K562 (cell line): Measurements from ENCODE around the gene RACK1. TPM values are rescaled to one million over a fixed set of nuclear protein-coding genes. Genes with fewer than 3 reads are reported as not detected.

Experiments
- CBX1 ChIP-seq: sonication (generic); IDR thresholded peaks from 2 replicates; pipeline ENCODE4 v1.6.1; 2016; ENCODE audit warnings: antibody characterized with exemption, low read depth, mild to moderate bottlenecking
- CBX3 ChIP-seq, 2 experiments: IDR thresholded peaks; 1 replicate in 1 of 2; 2 replicates in 1 of 2; pipeline ENCODE4 v1.6.1; 2012; ENCODE audit warnings: inconsistent platforms in 2 of 2, low read length in 2 of 2, borderline replicate concordance in 1 of 2, control low read depth in 1 of 2
- CC2D1A ChIP-seq: fragments of 450-650 bp; IDR thresholded peaks from 2 replicates; pipeline ENCODE4 v1.6.1; 2017; ENCODE audit warnings: mild to moderate bottlenecking
- CEBPB ChIP-seq: fragments of 450-650 bp; IDR thresholded peaks from 2 replicates; pipeline ENCODE4 v1.6.1; 2016; ENCODE audit warnings: missing genetic modification characterization, missing compliant biosample characterization
- ELF4 ChIP-seq: fragments of 450-650 bp; formaldehyde crosslinking; IDR thresholded peaks from 2 replicates; pipeline ENCODE4 v1.4.0; 2022; ENCODE audit warnings: missing genetic modification characterization
- EP300 ChIP-seq: IDR thresholded peaks from 2 replicates; pipeline ENCODE4 v1.6.1; 2012; ENCODE audit warnings: low read length, improper control_type of control experiment
- ETS1 ChIP-seq: conservative IDR thresholded peaks from 2 replicates; pipeline ENCODE4 v1.6.1; 2011; ENCODE audit warnings: low read depth, mild to moderate bottlenecking, low read length; ENCODE audit not compliant: control insufficient read depth
- ETV1 ChIP-seq: fragments of 450-650 bp; conservative IDR thresholded peaks from 2 replicates; pipeline ENCODE4 v1.6.1; 2016; ENCODE audit warnings: missing genetic modification characterization, control low read depth, low read depth, missing compliant biosample characterization
- GTF2E2 ChIP-seq: fragments of 200-800 bp; sonication (Bioruptor generic); IDR thresholded peaks from 2 replicates; pipeline ENCODE4 v1.6.1; 2016; ENCODE audit warnings: missing genetic modification characterization, missing compliant biosample characterization
- KLF1 ChIP-seq: fragments of 450-650 bp; IDR thresholded peaks from 2 replicates; pipeline ENCODE4 v1.6.1; 2016; ENCODE audit warnings: missing genetic modification characterization, missing compliant biosample characterization
- POLR2G ChIP-seq: fragments of 200-400 bp; formaldehyde crosslinking; IDR thresholded peaks from 2 replicates; pipeline ENCODE4 v1.6.1; 2017; ENCODE audit warnings: low read depth, mild to moderate bottlenecking, antibody characterized with exemption, low read length, moderate library complexity
- RERE ChIP-seq: sonication (generic); formaldehyde crosslinking; IDR thresholded peaks from 2 replicates; pipeline ENCODE4 v1.8.0; 2023; ENCODE audit warnings: missing genetic modification reagents, mild to moderate bottlenecking, borderline replicate concordance
- SRSF1 ChIP-seq: fragments of 200-400 bp; formaldehyde crosslinking; IDR thresholded peaks from 2 replicates; pipeline ENCODE4 v1.6.1; 2017; ENCODE audit warnings: mild to moderate bottlenecking, low read depth, low read length, moderate library complexity
- polyA plus RNA-seq, 8 experiments: library from polyadenylated mRNA; depleted of rRNA in 4 of 8; stranded (reverse) in 5 of 8; unstranded in 3 of 8; fragments of >200 nt; fragmentation: Nextera tagmentation in 2 of 8; fragmentation: Illumina TruSeq in 1 of 8; extraction: Ambion mirVana in 2 of 8; extraction: Trizol in 1 of 8; gene quantifications; 2 replicates each; pipeline versions ENCODE4 v1.2.1 to v1.2.3, GENCODE V29; 2011 to 2014; ENCODE audit warnings: inconsistent platforms in 1 of 8, missing spikeins in 1 of 8
- total RNA-seq, 7 experiments: library from RNA; depleted of rRNA in 6 of 7; stranded (reverse); fragments of >200 nt in 6 of 7; fragmentation: Illumina TruSeq in 2 of 7; extraction: Trizol in 2 of 7; gene quantifications; 2 replicates each; pipeline versions ENCODE4 v1.2.1 to v1.2.3, GENCODE V29; 2011 to 2021; ENCODE audit warnings: low replicate concordance in 1 of 7
- TF ChIP-seq, protein P1 (sequence below), 2 experiments: fragments of 250-450 bp in 1 of 2; fragments of 450-650 bp in 1 of 2; sonication (Bioruptor Pico) in 1 of 2; IDR thresholded peaks; 2 replicates each; pipeline versions ENCODE4 v1.6.1 to v1.8.0; 2016 to 2021; ENCODE audit warnings: mild to moderate bottlenecking in 2 of 2, moderate library complexity in 2 of 2, missing compliant biosample characterization in 1 of 2, missing genetic modification characterization in 1 of 2
- TF ChIP-seq, protein P2 (sequence below): fragments of 250-450 bp; sonication (Bioruptor Pico); IDR thresholded peaks from 2 replicates; pipeline ENCODE4 v1.5.0; 2021; ENCODE audit warnings: mild to moderate bottlenecking, moderate library complexity

Gene RACK1
- total and polyA plus RNA-seq, 9 of the 15 experiments (the other 6 are each of a cell fraction or from before 2014, with no cell fraction given) = 2,303 to 5,311 (median 3,833) TPM

DNA sequence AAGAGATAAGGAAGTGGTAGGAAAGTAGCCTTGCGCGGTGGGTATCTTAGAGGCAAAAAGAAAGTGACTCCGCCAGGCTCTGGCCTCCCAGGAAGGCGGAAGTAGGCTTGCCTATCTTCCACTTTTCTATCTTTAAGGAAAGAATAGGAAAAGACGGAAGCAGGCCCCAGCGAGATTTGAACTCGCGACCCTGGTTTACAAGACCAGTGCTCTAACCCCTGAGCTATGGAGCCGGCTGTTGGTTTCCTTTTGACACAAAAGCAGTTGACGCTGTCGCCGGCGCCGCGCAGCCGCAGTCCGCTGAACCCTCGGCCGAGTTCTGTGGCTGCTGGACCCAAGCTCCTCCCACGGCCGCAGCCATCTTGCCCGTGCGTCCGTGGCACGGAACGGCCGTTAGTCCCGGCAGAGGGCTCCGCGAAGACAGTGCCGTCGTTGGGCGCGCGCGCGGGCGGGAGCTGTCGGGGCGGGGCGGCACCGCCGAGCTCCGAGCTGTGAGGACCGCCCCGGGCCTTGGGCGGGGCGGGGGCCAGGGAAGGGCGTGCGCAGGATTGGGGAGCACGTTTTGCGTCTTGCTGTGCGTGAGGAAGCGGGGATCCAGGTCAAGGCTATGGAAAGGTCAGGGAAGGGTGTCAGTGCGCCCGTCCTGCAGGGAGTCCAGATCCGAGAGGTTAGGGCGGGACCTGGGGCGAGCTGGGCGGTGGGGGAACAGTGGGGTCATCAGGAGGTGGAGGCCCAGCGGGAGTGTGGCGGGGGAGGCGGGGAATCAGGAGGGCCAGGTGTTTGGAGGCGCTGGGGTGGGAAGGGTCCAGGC is 52.0 kb downstream of the RACK1 start (continued):
- TF ChIP-seq, protein P1, sequence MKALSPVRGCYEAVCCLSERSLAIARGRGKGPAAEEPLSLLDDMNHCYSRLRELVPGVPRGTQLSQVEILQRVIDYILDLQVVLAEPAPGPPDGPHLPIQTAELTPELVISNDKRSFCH (CRISPR knock-in tag; IDR thresholded peaks at IDR 0.05) = no peak
- TF ChIP-seq, protein P1 (tag; IDR thresholded peaks at IDR 0.05) = no peak
- no peak for TF ChIP-seq SRSF1
- TF ChIP-seq ELF4 (CRISPR knock-in tag) = peak; percentile 78; the same call in 1 of the 2 replicates
- TF ChIP-seq RERE = peak; percentile 31; the same call in 1 of the 2 replicates
- TF ChIP-seq POLR2G = peak; percentile 89
- TF ChIP-seq ETS1 = peak; percentile 87; the same call in 1 of the 2 replicates
- TF ChIP-seq CC2D1A = no peak
- peak; percentile 47; the same call in 1 of the 2 replicates for TF ChIP-seq KLF1
- TF ChIP-seq CBX3 (IDR thresholded peaks at IDR 0.05; ENCODE audit: borderline replicate concordance in 1 of 2, low read length in 2 of 2) = peak in 1 of 2 experiments; percentile 15; a peak in 1 of 3 replicates
- TF ChIP-seq CEBPB (tag) = no peak
- peak; percentile 72 for TF ChIP-seq ETV1 (tag)
- TF ChIP-seq GTF2E2 (tag) = peak; percentile 27; the same call in 1 of the 2 replicates
- TF ChIP-seq EP300 = peak; percentile 66
- TF ChIP-seq, protein P2, sequence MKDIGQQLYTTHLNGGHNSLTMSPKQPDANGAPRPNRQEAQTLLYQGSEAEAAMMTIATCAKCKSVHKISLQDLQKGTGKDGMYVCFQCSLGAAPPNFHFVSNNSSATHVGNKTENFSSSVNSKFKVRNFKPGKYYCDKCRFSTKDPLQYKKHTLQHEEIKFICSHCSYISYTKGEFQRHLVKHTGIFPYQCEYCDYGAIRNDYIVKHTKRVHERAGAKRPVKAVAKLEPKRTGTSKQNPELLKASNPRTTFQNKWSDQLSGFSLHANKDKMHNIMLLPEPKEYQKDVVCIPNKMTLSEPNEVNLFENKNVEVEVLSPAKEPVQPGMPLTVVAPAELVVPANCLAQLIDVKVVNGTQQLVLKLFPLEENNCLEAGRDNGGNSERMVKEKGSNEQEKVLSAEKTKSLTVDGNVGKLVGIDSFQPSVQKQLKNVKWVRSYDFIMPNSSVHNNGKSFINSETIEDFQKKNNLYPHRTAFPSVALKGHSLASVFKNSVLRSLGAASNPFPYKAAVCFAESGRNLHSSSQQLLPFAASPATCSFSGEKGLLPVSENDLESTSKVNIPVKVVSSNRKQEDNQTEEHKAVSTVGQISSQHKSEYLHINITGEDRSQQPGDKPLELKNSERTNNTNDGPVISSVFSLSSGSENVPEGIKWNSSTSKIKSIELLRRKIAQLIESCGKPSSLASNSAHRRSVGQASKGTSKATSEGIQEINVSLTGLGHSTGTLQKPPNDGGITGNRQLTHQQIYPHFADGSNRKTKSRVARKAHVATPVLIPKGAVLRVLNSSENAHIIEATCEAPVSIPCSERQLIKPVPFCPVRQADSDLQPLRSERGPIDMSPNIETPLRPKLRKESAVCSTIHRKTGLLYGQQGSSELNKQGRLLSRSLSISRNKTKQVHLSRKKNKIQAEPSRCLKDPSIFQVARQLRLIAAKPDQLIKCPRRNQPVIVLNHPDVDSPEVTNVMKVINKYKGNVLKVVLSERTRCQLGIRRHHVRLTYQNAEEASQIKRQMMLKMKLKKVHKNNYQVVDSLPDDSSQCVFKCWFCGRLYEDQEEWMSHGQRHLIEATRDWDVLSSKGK (CRISPR knock-in tag) = no peak
- peak; percentile 88; the same call in 1 of the 2 replicates for TF ChIP-seq CBX1
